Measurements from ENCODE around the gene ARHGAP22. TPM values are rescaled to one million over a fixed set of nuclear protein-coding genes. Genes with fewer than 3 reads are reported as not detected.

Gene ARHGAP22
- polyA plus RNA-seq, 3 donors: 1.5 to 7.8 (median 1.9) TPM

DNA sequence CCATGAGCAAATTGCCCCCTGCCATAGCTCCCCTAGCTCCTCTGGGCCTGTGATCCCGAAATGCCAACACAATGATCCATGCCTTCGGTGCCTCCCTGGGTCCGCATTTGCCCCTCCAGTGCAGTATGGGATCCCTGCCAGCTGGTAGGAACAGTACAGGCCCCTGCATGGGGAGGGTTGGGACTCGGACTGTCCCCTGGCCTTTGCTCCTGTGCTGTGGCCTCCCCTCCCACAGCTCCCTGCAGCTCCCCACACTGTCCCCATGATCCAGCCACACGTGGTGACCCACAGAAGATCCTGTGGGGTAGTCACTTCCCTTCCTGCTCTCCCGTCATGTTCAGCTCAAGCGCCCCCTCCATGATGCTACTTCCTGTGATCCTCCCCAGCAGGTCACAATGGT is 158.1 kb downstream of the ARHGAP22 start:
- H3K79me2 ChIP-seq (ENCODE audit: insufficient read depth, low read length): no peaks in the 10 kb centered on the region
- Mint-ChIP-seq H3K4me3 (no peak overlapping the region), H3K36me3 (no peaks in the 10 kb centered on the region), H3K27ac (peak overlapping the region in 2 of 7 donors; percentile 41 to 42), H3K27me3 (ENCODE audit: low read depth in 3 of 3) (peaks cover 0 to 4% (median 4%) of the 10 kb centered on the region in 3 donors), H3K9me3 (peaks cover 0 to 2% (median 0%) of the 10 kb centered on the region in 7 donors), H3K4me1 (no peaks in the 10 kb centered on the region)
- no peak overlapping the region for H3K4me2 ChIP-seq (replicated peaks; ENCODE audit: extremely low read depth, low read length, poor library complexity, severe bottlenecking)
- no peaks in the 10 kb centered on the region for H3K4me1 ChIP-seq (ENCODE audit: control insufficient read depth in 1 of 2, insufficient read depth in 2 of 2, low read length in 2 of 2)
- 50% methylated on average over 6 of the region's 7 CpGs for WGBS (ENCODE audit: insufficient coverage)
- H3K27ac ChIP-seq (ENCODE audit: low read depth in 1 of 2, low read length in 2 of 2): no peak overlapping the region
- intact Hi-C loops (cut with micrococcal nuclease): no loop called here
- H4K20me1 ChIP-seq (ENCODE audit: insufficient read depth, low read length): no peaks in the 10 kb centered on the region
- H3K9ac ChIP-seq (ENCODE audit: insufficient read depth, low read length, poor library complexity, severe bottlenecking): no peak overlapping the region
- H3K36me3 ChIP-seq (replicated peaks in 1 of 2; ENCODE audit: control insufficient read depth in 1 of 2, insufficient read depth in 2 of 2, low read length in 2 of 2): no peaks in the 10 kb centered on the region
- DNase-seq: no peak
- H3K9me3 ChIP-seq (replicated peaks in 1 of 2; ENCODE audit: control insufficient read depth in 1 of 2, insufficient read depth in 1 of 2, low read length in 2 of 2): no peaks in the 10 kb centered on the region
- H2AFZ ChIP-seq (ENCODE audit: insufficient read depth, low read depth, low read length, poor library complexity, severe bottlenecking): no peak overlapping the region
- TF ChIP-seq, protein P1, sequence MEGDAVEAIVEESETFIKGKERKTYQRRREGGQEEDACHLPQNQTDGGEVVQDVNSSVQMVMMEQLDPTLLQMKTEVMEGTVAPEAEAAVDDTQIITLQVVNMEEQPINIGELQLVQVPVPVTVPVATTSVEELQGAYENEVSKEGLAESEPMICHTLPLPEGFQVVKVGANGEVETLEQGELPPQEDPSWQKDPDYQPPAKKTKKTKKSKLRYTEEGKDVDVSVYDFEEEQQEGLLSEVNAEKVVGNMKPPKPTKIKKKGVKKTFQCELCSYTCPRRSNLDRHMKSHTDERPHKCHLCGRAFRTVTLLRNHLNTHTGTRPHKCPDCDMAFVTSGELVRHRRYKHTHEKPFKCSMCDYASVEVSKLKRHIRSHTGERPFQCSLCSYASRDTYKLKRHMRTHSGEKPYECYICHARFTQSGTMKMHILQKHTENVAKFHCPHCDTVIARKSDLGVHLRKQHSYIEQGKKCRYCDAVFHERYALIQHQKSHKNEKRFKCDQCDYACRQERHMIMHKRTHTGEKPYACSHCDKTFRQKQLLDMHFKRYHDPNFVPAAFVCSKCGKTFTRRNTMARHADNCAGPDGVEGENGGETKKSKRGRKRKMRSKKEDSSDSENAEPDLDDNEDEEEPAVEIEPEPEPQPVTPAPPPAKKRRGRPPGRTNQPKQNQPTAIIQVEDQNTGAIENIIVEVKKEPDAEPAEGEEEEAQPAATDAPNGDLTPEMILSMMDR (IDR thresholded peaks at IDR 0.05): no peak
- H3K27me3 ChIP-seq (ENCODE audit: control insufficient read depth in 2 of 2, insufficient read depth in 2 of 2, low read length in 2 of 2): no peaks in the 10 kb centered on the region
- no peak overlapping the region for H3K4me3 ChIP-seq (replicated peaks in 1 of 3; ENCODE audit: low read depth in 2 of 3, low read length in 3 of 3)

- Histone ChIP-seq H3K27ac (ENCODE audit: low read depth in 1 of 2, low read length in 2 of 2) (no peak overlapping the region), H3K36me3 (replicated peaks in 1 of 2; ENCODE audit: control insufficient read depth in 1 of 2, insufficient read depth in 2 of 2, low read length in 2 of 2) (no peaks in the 10 kb centered on the region), H3K79me2 (ENCODE audit: insufficient read depth, low read length) (no peaks in the 10 kb centered on the region), H3K27me3 (ENCODE audit: control insufficient read depth in 2 of 2, insufficient read depth in 2 of 2, low read length in 2 of 2) (no peaks in the 10 kb centered on the region), H3K9me3 (replicated peaks in 1 of 2; ENCODE audit: control insufficient read depth in 1 of 2, insufficient read depth in 1 of 2, low read length in 2 of 2) (no peaks in the 10 kb centered on the region), H3K9ac (ENCODE audit: insufficient read depth, low read length, poor library complexity, severe bottlenecking) (no peak overlapping the region), H3K4me1 (ENCODE audit: control insufficient read depth in 1 of 2, insufficient read depth in 2 of 2, low read length in 2 of 2) (no peaks in the 10 kb centered on the region), H3K4me2 (replicated peaks; ENCODE audit: extremely low read depth, low read length, poor library complexity, severe bottlenecking) (no peak overlapping the region), H2AFZ (ENCODE audit: insufficient read depth, low read depth, low read length, poor library complexity, severe bottlenecking) (no peak overlapping the region), H4K20me1 (ENCODE audit: insufficient read depth, low read length) (no peaks in the 10 kb centered on the region), H3K4me3 (replicated peaks in 1 of 3; ENCODE audit: low read depth in 2 of 3, low read length in 3 of 3) (no peak overlapping the region)
- peaks cover 0 to 2% (median 0%) of the 10 kb centered on the region in 7 donors for H3K9me3 Mint-ChIP-seq
- H3K27ac Mint-ChIP-seq: no peak overlapping the region
- WGBS (ENCODE audit: insufficient coverage): 80% methylated on average over 3 of the region's 7 CpGs
- TF ChIP-seq, protein P1 (IDR thresholded peaks at IDR 0.05): no peak
- H3K4me1 Mint-ChIP-seq: no peaks in the 10 kb centered on the region
- no peak for DNase-seq
- H3K36me3 Mint-ChIP-seq: no peaks in the 10 kb centered on the region
- intact Hi-C loops (cut with micrococcal nuclease): no loop called here
- H3K27me3 Mint-ChIP-seq (ENCODE audit: low read depth in 3 of 3): peaks cover 0 to 4% (median 4%) of the 10 kb centered on the region in 3 donors
- no peak overlapping the region for H3K4me3 Mint-ChIP-seq
These were observed 158.9 kb downstream of the ARHGAP22 start for GRCh38 chr10:48445932-48446331.

Measured in CD14-positive monocyte (primary cell).